ENCODE measurements around the gene ABLIM2.

- TF ChIP-seq EZH2 (IDR thresholded peaks at IDR 0.05; ENCODE audit: borderline replicate concordance, insufficient read depth, low read length, poor library complexity, severe bottlenecking) (no peak), MXI1 (conservative IDR thresholded peaks at IDR 0.05; ENCODE audit: poor library complexity, severe bottlenecking) (no peak), CTCF (IDR thresholded peaks at IDR 0.05; ENCODE audit: poor library complexity, severe bottlenecking) (no peak), POLR2AphosphoS5 (IDR thresholded peaks at IDR 0.05) (no peak), SMC3 (conservative IDR thresholded peaks at IDR 0.05; ENCODE audit: poor library complexity) (no peak), REST (IDR thresholded peaks at IDR 0.05; ENCODE audit: borderline replicate concordance) (no peak)
Observed at GRCh38 chr4:8029689-8030088, 128.9 kb downstream of the ABLIM2 start.

All from neural cell (in vitro differentiated cells).